ENCODE data around the gene RREB1. TPM values are rescaled to one million over a fixed set of nuclear protein-coding genes. Genes with fewer than 3 reads are reported as not detected.

Gene RREB1
- total and polyA plus RNA-seq, 2 experiments from 2014 or later, result 8.5 to 25.5 TPM

GRCh38 chr6:7269816-7270215 is 162.1 kb downstream of the RREB1 start:
- Histone ChIP-seq H3K4me2 (no peak overlapping the region), H3K27me3 (ENCODE audit: insufficient read depth) (no peaks in the 10 kb centered on the region), H3K9me2 (ENCODE audit: insufficient read depth) (no peaks in the 10 kb centered on the region), H4K20me1 (replicated peaks; ENCODE audit: insufficient read depth) (no peaks in the 10 kb centered on the region), H3K36me3 (ENCODE audit: insufficient read depth) (no peaks in the 10 kb centered on the region), H3K4me1 (ENCODE audit: insufficient read depth) (no peaks in the 10 kb centered on the region), H3K27ac (ENCODE audit: low read depth) (no peak overlapping the region), H3F3A (replicated peaks; ENCODE audit: low read depth) (no peaks in the 10 kb centered on the region), H3K79me2 (replicated peaks; ENCODE audit: insufficient read depth) (no peaks in the 10 kb centered on the region), H3K4me3 (no peak overlapping the region), H2AFZ (no peak overlapping the region)
- TF ChIP-seq JUNB (IDR thresholded peaks at IDR 0.05; ENCODE audit: unreplicated experiment), result no peak
- TF ChIP-seq, protein P1, sequence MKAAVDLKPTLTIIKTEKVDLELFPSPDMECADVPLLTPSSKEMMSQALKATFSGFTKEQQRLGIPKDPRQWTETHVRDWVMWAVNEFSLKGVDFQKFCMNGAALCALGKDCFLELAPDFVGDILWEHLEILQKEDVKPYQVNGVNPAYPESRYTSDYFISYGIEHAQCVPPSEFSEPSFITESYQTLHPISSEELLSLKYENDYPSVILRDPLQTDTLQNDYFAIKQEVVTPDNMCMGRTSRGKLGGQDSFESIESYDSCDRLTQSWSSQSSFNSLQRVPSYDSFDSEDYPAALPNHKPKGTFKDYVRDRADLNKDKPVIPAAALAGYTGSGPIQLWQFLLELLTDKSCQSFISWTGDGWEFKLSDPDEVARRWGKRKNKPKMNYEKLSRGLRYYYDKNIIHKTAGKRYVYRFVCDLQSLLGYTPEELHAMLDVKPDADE (IDR thresholded peaks at IDR 0.05), result no peak
- TF ChIP-seq NANOG (IDR thresholded peaks at IDR 0.05; ENCODE audit: borderline replicate concordance), result no peak
- TF ChIP-seq ZNF114 (CRISPR knock-in tag; IDR thresholded peaks at IDR 0.05), result no peak
- TF ChIP-seq POLR2AphosphoS5 (IDR thresholded peaks at IDR 0.05; ENCODE audit: low read depth), result no peak
- TF ChIP-seq, protein P2, sequence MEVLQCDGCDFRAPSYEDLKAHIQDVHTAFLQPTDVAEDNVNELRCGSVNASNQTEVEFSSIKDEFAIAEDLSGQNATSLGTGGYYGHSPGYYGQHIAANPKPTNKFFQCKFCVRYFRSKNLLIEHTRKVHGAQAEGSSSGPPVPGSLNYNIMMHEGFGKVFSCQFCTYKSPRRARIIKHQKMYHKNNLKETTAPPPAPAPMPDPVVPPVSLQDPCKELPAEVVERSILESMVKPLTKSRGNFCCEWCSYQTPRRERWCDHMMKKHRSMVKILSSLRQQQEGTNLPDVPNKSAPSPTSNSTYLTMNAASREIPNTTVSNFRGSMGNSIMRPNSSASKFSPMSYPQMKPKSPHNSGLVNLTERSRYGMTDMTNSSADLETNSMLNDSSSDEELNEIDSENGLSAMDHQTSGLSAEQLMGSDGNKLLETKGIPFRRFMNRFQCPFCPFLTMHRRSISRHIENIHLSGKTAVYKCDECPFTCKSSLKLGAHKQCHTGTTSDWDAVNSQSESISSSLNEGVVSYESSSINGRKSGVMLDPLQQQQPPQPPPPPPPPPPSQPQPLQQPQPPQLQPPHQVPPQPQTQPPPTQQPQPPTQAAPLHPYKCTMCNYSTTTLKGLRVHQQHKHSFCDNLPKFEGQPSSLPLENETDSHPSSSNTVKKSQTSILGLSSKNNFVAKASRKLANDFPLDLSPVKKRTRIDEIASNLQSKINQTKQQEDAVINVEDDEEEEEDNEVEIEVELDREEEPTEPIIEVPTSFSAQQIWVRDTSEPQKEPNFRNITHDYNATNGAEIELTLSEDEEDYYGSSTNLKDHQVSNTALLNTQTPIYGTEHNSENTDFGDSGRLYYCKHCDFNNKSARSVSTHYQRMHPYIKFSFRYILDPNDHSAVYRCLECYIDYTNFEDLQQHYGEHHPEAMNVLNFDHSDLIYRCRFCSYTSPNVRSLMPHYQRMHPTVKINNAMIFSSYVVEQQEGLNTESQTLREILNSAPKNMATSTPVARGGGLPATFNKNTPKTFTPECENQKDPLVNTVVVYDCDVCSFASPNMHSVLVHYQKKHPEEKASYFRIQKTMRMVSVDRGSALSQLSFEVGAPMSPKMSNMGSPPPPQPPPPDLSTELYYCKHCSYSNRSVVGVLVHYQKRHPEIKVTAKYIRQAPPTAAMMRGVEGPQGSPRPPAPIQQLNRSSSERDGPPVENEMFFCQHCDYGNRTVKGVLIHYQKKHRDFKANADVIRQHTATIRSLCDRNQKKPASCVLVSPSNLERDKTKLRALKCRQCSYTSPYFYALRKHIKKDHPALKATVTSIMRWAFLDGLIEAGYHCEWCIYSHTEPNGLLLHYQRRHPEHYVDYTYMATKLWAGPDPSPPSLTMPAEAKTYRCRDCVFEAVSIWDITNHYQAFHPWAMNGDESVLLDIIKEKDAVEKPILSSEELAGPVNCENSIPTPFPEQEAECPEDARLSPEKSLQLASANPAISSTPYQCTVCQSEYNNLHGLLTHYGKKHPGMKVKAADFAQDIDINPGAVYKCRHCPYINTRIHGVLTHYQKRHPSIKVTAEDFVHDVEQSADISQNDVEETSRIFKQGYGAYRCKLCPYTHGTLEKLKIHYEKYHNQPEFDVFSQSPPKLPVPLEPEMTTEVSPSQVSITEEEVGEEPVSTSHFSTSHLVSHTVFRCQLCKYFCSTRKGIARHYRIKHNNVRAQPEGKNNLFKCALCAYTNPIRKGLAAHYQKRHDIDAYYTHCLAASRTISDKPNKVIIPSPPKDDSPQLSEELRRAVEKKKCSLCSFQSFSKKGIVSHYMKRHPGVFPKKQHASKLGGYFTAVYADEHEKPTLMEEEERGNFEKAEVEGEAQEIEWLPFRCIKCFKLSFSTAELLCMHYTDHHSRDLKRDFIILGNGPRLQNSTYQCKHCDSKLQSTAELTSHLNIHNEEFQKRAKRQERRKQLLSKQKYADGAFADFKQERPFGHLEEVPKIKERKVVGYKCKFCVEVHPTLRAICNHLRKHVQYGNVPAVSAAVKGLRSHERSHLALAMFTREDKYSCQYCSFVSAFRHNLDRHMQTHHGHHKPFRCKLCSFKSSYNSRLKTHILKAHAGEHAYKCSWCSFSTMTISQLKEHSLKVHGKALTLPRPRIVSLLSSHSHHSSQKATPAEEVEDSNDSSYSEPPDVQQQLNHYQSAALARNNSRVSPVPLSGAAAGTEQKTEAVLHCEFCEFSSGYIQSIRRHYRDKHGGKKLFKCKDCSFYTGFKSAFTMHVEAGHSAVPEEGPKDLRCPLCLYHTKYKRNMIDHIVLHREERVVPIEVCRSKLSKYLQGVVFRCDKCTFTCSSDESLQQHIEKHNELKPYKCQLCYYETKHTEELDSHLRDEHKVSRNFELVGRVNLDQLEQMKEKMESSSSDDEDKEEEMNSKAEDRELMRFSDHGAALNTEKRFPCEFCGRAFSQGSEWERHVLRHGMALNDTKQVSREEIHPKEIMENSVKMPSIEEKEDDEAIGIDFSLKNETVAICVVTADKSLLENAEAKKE (CRISPR knock-in tag; IDR thresholded peaks at IDR 0.05), result no peak
- TF ChIP-seq REST (IDR thresholded peaks at IDR 0.05; ENCODE audit: unreplicated experiment), result no peak
- no peak for TF ChIP-seq EZH2 (IDR thresholded peaks at IDR 0.05; ENCODE audit: low read depth, unreplicated experiment)
- TF ChIP-seq ZNF331 (CRISPR knock-in tag; IDR thresholded peaks at IDR 0.05; ENCODE audit: low read depth), result no peak
- no peak for TF ChIP-seq CREB1 (CRISPR knock-in tag; IDR thresholded peaks at IDR 0.05; ENCODE audit: low read depth)
- H3K27me3 Mint-ChIP-seq (ENCODE audit: insufficient read depth, low read depth, poor library complexity), result peaks cover 2% of the 10 kb centered on the region
- ATAC-seq (no peak), DNase-seq (ENCODE audit: low spot score) (no peak)
- H3K4me1 Mint-ChIP-seq, result 0 out of 3 replicates have a peak, but pooled peaks cover 3% of the 10 kb centered on the region
- no peaks in the 10 kb centered on the region for H3K36me3 Mint-ChIP-seq (ENCODE audit: low read depth)
- H3K4me3 Mint-ChIP-seq, result no peak overlapping the region
- H3K9me3 Mint-ChIP-seq, result no peaks in the 10 kb centered on the region
- no peak overlapping the region for H3K27ac Mint-ChIP-seq

Measured in GM23338 (cell line).